Liver (tissue), 3 donors: Measurements from ENCODE around the gene ATP1B2.

ENCODE experiments used
- CTCF ChIP-seq: fragments of 150-350 bp; IDR thresholded peaks from 2 replicates; pipeline ENCODE4 v1.5.1; 2017; ENCODE audit warnings: improper control_type of control experiment, low read depth, low read length; ENCODE audit not compliant: missing input control
- FOXA1 ChIP-seq: IDR thresholded peaks from 2 replicates; pipeline ENCODE4 v1.6.1; 2016; ENCODE audit warnings: antibody characterized with exemption
- GABPA ChIP-seq, 2 donors: IDR thresholded peaks in 1 of 2; conservative IDR thresholded peaks in 1 of 2; 2 replicates each; pipeline ENCODE4 v1.6.1; 2016; ENCODE audit warnings: antibody characterized with exemption in 2 of 2, mild to moderate bottlenecking in 1 of 2, moderate library complexity in 1 of 2
- HNF4A ChIP-seq, 2 donors: conservative IDR thresholded peaks; 2 replicates each; pipeline ENCODE4 v1.6.1; 2016; ENCODE audit warnings: antibody characterized with exemption in 2 of 2, mild to moderate bottlenecking in 2 of 2
- JUND ChIP-seq, 2 donors: IDR thresholded peaks; 2 replicates each; pipeline ENCODE4 v1.6.1; 2016; ENCODE audit warnings: antibody characterized with exemption in 2 of 2
- NR2F2 ChIP-seq: IDR thresholded peaks from 2 replicates; pipeline ENCODE4 v1.6.1; 2016; ENCODE audit warnings: antibody characterized with exemption
- RAD21 ChIP-seq, 2 donors: IDR thresholded peaks; 2 replicates each; pipeline ENCODE4 v1.6.1; 2016; ENCODE audit warnings: antibody characterized with exemption in 2 of 2, mild to moderate bottlenecking in 2 of 2
- SP1 ChIP-seq: IDR thresholded peaks from 2 replicates; pipeline ENCODE4 v1.6.1; 2018; ENCODE audit warnings: antibody characterized with exemption, mild to moderate bottlenecking
- TAF1 ChIP-seq: conservative IDR thresholded peaks from 2 replicates; pipeline ENCODE4 v1.6.1; 2016; ENCODE audit warnings: antibody characterized with exemption, mild to moderate bottlenecking
- YY1 ChIP-seq: IDR thresholded peaks from 2 replicates; pipeline ENCODE4 v1.6.1; 2016; ENCODE audit warnings: antibody characterized with exemption, mild to moderate bottlenecking
- ZBTB33 ChIP-seq: IDR thresholded peaks from 2 replicates; pipeline ENCODE4 v1.6.1; 2016; ENCODE audit warnings: antibody characterized with exemption
- TF ChIP-seq, protein P1 (sequence below): IDR thresholded peaks from 2 replicates; pipeline ENCODE4 v1.6.1; 2016; ENCODE audit warnings: antibody characterized with exemption
- TF ChIP-seq, protein P2 (sequence below): IDR thresholded peaks from 2 replicates; pipeline ENCODE4 v1.6.1; 2016; ENCODE audit warnings: antibody characterized with exemption
- TF ChIP-seq, protein P3 (sequence below): IDR thresholded peaks from 2 replicates; pipeline ENCODE4 v1.6.1; 2016; ENCODE audit warnings: antibody characterized with exemption, mild to moderate bottlenecking
- donor health status: healthy.
- donor health status: healthy.

DNA sequence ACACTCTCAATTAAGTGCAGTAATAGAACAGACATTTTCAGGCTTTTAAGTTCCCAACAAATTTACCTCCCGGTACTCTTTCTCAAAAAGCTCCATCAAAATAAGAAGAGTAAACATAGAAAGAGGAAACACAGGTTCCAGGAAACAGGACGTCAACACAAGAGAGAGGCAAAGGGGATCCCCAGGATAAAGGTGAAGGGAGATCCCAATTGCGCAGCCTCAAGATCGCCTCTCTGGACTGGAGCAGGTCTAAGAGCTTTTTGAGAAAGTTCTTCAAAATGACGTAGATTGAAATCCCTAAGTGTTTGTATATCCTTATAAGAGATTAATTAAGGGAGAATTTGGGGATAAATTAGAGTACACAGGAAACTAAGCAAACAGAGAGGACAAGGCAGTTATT lies 32.1 kb upstream of the ATP1B2 start:
- no peak for TF ChIP-seq GABPA (IDR thresholded peaks at IDR 0.05 in 1 of 2, conservative IDR thresholded peaks at IDR 0.05 in 1 of 2)
- TF ChIP-seq CTCF: no peak
- no peak for TF ChIP-seq TAF1
- TF ChIP-seq NR2F2: no peak
- TF ChIP-seq RAD21 (IDR thresholded peaks at IDR 0.05): no peak
- no peak for TF ChIP-seq JUND (IDR thresholded peaks at IDR 0.05)
- TF ChIP-seq, protein P1, sequence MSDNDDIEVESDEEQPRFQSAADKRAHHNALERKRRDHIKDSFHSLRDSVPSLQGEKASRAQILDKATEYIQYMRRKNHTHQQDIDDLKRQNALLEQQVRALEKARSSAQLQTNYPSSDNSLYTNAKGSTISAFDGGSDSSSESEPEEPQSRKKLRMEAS: no peak
- no peak for TF ChIP-seq HNF4A (conservative IDR thresholded peaks at IDR 0.05)
- TF ChIP-seq, protein P2, sequence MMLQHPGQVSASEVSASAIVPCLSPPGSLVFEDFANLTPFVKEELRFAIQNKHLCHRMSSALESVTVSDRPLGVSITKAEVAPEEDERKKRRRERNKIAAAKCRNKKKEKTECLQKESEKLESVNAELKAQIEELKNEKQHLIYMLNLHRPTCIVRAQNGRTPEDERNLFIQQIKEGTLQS: no peak
- no peak for TF ChIP-seq YY1
- no peak for TF ChIP-seq ZBTB33
- no peak for TF ChIP-seq SP1
- TF ChIP-seq, protein P3, sequence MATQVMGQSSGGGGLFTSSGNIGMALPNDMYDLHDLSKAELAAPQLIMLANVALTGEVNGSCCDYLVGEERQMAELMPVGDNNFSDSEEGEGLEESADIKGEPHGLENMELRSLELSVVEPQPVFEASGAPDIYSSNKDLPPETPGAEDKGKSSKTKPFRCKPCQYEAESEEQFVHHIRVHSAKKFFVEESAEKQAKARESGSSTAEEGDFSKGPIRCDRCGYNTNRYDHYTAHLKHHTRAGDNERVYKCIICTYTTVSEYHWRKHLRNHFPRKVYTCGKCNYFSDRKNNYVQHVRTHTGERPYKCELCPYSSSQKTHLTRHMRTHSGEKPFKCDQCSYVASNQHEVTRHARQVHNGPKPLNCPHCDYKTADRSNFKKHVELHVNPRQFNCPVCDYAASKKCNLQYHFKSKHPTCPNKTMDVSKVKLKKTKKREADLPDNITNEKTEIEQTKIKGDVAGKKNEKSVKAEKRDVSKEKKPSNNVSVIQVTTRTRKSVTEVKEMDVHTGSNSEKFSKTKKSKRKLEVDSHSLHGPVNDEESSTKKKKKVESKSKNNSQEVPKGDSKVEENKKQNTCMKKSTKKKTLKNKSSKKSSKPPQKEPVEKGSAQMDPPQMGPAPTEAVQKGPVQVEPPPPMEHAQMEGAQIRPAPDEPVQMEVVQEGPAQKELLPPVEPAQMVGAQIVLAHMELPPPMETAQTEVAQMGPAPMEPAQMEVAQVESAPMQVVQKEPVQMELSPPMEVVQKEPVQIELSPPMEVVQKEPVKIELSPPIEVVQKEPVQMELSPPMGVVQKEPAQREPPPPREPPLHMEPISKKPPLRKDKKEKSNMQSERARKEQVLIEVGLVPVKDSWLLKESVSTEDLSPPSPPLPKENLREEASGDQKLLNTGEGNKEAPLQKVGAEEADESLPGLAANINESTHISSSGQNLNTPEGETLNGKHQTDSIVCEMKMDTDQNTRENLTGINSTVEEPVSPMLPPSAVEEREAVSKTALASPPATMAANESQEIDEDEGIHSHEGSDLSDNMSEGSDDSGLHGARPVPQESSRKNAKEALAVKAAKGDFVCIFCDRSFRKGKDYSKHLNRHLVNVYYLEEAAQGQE: no peak
- no peak for TF ChIP-seq FOXA1
